Stimulated activated CD8-positive, alpha-beta memory T cell treated with anti-CD3 and anti-CD28 coated beads, Interleukin-4, amount 100 ng/mL, for 1 hour (primary cell): ENCODE results near the gene DNPEP.
"Not testable (repeated sequence)": the region's sequence is repeated elsewhere in the genome, so short reads cannot be mapped to it uniquely, and the experiment has no call there.

Experiments used
- DNase-seq, 2 donors: peaks; one replicate each; pipeline ENCODE4 v3.0.0-alpha.2; 2020; ENCODE audit warnings: low read depth in 2 of 2, low spot score in 1 of 2

DNPEP gene

GRCh38 chr2:219419331-219420197, 31.9 kb upstream of the DNPEP start:
- DNase-seq, result no peak

DNA sequence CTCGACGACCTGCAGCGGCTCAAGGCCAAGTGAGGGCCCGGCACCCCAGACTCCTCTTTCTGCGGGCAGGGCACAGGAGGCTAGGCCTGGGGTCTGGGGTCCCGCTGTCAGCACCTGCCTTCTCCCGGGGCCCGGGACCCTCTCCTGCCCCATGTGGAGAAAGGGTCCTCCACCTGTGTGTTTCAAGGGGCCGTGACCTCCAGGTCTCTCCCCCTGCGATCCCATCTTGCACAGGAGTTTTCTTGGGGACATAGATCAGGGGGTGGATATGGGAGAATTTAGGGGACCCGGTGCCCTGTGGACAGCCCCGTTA, 31.3 kb upstream of the DNPEP start:
- DNase-seq, result no peak

DNA sequence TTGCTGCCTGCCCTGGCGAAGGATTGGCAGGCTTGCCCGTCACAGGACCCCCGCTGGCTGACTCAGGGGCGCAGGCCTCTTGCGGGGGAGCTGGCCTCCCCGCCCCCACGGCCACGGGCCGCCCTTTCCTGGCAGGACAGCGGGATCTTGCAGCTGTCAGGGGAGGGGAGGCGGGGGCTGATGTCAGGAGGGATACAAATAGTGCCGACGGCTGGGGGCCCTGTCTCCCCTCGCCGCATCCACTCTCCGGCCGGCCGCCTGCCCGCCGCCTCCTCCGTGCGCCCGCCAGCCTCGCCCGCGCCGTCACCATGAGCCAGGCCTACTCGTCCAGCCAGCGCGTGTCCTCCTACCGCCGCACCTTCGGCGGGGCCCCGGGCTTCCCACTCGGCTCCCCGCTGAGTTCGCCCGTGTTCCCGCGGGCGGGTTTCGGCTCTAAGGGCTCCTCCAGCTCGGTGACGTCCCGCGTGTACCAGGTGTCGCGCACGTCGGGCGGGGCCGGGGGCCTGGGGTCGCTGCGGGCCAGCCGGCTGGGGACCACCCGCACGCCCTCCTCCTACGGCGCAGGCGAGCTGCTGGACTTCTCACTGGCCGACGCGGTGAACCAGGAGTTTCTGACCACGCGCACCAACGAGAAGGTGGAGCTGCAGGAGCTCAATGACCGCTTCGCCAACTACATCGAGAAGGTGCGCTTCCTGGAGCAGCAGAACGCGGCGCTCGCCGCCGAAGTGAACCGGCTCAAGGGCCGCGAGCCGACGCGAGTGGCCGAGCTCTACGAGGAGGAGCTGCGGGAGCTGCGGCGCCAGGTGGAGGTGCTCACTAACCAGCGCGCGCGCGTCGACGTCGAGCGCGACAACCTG, 30.7 kb upstream of the DNPEP start, which contains the start of gene DES:
Gene DES (plus strand): TSS at position 223 of the 857 bp plus-strand sequence. CDS start 86 bp downstream, at position 309.
- no peak for DNase-seq

- no peak for DNase-seq
These were observed 29.7 kb upstream of the DNPEP start for GRCh38 chr2:219417374-219417773.

DNA sequence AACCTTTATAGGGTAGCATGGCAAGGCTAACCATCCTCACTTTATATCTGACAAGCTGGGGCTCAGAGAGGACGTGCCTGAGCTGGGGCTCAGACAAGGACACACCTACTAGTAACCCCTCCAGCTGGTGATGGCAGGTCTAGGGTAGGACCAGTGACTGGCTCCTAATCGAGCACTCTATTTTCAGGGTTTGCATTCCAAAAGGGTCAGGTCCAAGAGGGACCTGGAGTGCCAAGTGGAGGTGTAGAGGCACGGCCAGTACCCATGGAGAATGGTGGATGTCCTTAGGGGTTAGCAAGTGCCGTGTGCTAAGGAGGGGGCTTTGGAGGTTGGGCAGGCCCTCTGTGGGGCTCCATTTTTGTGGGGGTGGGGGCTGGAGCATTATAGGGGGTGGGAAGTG, 29.2 kb upstream of the DNPEP start:
- no peak for DNase-seq

DNA sequence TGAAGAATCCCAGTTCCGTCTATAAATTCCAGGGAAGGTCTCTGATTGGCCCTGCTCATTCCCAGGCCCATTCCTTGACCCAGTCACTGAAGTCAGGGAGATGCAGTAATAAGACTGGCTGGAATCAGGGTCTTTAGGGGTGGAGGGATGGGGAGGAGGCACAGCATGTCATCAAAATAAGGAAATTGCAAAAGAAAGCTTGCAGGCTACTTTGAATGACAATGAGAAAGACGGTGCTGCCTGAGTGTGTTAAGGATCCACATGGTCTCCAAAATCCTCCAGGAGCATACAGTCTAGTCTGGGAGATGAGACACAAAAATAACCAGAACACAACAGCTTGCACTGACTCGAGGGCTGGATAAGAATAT, 28.5 kb upstream of the DNPEP start:
- no peak for DNase-seq

- DNase-seq, result no peak
These were observed 28.0 kb upstream of the DNPEP start for GRCh38 chr2:219415580-219416234.

DNA sequence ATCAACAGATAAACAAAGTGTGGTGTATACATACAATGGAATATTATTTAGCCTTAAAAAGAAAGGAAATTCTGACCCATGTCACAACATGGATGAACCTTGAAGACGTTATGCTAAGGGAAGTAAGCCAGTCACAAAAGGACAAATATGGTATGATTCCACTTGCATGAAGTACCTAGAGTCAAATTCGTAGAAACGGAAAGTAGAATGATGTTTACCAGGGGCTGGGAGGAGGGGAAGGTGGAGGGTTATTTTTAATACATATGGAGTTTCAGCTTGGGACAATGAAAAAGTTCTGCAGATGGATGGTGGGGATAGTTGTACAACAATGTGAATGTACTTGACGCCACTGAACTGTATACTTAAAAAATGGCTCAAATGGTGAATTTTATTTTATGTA, 27.1 kb upstream of the DNPEP start:
- DNase-seq, result no peak

DNA sequence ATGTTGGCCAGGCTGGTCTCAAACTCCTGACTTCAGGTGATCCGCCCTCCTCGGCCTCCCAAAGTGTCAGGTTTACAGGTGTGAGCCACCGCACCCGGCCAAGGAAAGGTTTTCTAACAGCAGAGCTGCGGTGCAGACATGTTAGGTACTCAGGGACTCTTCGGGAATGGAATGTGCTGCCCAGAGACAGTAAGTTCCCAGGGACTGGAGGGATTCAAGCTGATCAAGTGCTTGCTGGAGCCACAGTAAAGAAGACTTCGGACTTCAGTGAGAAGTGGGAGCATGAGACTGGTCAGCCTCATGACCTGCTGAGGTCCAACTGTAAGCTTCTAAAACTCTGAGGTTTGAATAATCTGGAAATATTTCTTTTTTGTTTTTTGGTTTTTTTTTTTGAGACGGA, 22.7 kb upstream of the DNPEP start:
- DNase-seq, result no peak

GRCh38 chr2:219409619-219410018, 21.9 kb upstream of the DNPEP start:
- no peak for DNase-seq

GRCh38 chr2:219408631-219409030, 20.9 kb upstream of the DNPEP start:
- no peak for DNase-seq

DNA sequence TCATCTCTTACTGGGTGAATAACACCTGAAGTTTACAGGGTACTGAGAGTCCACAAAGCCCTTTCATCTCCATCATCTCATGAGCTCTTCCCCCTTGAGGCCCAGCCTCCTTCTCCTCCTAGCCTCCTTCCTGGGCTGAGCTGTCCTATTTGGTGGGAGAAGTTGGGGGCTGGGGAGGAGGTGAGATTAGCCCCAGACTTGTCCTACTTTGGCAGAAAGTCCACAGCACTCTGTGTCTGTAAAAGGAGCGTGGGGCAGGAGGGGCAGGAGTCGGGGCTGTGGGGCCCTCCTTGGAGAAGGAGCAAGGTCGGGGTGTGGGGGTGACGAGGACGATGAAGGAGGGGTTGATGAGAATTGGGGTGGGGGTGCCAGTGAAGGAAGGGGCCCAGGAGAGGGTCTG, 20.5 kb upstream of the DNPEP start:
- no peak for DNase-seq

DNA sequence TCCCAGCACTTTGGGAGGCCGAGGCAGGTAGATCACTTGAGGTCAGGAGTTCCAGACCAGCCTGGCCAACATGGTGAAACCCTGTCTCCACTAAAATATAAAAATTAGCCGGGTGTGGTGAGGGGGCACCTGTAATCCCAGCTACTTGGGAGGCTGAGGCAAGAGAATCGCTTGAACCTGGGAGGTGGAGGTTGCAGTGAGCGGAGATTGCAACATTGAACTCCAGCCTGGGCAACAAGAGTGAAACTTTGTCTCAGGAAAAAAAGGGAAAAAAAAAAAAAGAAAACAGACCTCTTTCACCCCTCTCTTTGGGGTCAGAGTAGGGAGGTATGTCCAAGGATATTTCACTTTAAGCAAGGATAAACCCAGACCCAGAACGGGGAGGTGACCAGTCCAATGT, 19.6 kb upstream of the DNPEP start:
- DNase-seq, result not testable (repeated sequence)

- no peak for DNase-seq
These were observed 19.1 kb upstream of the DNPEP start for GRCh38 chr2:219406861-219407230.

DNA sequence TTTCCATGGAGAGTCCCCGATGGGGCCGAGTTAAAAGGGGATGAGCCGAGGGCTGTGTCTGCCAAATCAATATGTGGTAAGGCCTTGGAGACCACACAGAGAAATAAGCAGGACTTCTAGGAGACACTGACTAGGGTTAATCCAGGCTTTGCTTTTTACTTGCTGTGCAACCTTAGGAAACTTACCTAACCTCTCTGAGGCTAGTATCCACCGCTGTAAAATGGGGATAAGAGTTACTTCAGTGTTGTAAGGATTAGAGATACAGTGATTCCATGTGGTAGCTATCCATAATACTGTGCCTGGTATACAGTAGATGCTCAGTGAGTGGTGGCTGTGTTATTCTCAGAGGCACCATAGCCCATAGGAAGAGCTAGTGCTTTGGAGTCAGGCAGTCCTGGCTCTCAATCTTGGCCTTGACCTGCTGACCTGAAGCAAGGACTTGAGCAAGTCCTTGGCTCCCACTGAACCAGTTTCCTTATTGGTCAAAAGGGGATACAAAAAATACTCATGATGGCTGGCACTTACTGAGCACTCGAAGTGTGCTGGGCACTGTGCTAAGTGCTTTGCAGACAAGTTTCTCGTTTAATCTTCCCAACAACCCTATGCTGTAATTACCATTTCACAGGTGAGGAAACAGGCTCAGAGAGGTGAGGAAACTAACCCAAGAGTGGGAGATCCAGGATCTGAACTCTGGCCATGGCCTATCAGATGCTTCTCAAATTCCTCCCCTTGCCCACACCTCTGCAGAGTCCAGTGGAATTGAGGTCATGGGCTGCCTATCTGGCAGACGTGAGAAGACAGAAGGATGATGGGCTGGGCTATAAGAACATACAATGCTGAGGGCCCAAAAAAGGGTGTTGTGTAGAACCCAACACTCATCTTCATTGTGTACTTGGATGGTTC, 18.5 kb upstream of the DNPEP start:
- no peak for DNase-seq

DNA sequence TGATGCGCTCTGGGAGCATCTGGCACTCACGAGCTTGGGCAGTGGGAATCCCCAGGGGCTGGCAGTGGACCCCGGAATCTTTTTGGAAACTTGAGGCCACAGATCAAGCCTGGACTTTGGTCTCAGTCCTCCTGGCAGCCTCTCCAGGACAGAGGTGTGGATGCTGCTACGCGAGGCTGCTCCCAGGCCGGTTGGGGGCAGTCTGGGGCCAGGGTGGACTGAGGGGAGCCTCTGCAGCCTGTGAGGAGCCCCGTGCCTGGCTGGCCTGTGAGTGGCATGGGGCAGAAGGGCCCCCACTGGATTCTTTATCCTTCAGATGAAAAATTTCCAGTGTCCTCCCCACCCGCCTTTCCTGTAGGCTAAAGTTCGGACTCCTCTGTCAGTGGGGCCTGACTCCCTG, 17.7 kb upstream of the DNPEP start:
- no peak for DNase-seq

GRCh38 chr2:219404954-219405353, 17.2 kb upstream of the DNPEP start:
- no peak for DNase-seq

DNA sequence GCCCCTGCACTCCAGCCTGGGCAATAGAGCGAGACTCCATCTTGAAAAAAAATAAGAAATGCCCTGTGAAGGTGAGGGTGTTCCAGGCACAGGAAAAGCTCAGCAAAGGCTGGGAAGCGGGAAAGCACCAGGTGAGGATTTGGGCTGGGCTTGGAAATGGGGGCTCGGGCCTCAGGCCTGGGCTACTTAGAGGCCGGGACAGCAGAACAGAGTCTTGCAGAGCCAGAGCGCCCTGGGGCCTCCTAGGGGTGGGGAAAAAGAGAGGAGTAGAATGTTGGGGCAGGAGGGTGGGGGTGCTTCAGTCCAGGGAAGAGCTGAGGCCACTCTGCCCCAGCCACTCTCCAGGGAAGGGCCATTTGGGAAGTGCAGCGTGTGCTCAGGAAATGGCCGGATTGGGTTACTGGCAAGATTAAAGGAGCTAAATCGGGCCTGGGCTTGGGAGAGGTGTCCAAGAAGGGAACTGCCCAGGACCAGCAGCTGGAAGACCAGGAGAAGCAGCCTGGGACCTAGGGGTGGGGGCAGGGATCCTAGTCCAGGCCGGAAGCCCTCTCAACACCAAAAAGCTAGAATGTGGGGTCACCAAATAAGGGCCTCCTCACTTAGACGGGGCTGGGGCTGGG, 16.7 kb upstream of the DNPEP start:
- no peak for DNase-seq

DNA sequence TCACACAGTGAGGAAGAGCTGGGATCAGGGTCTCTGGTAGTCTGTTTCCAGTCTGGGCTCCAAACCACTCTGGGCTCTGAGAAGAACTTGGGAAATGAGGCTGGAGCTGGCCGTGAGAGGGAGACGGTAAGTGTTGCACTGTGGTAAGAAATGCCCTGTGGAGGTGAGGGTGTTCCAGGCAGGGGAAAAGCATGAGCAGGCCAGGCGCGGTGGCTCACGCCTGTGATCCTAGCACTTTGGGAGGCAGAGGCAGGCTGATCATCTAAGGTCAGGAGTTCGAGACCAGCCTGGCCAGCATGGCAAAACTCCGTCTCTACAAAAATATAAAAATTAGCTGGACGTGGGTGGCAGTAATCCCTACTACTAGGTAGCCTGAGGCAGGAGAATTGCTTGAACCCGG, 16.1 kb upstream of the DNPEP start:
- no peak for DNase-seq
